H9 (cell line): ENCODE results near the gene FAM120A. TPM values are rescaled to one million over a fixed set of nuclear protein-coding genes. Genes with fewer than 3 reads are reported as not detected.

Source experiments
- DNase-seq: peaks from one replicate; pipeline ENCODE4 v3.0.0-alpha.2; 2017
- H2AFZ ChIP-seq: one replicate; pipeline ENCODE4 v1.6.1; 2013; ENCODE audit warnings: mild to moderate bottlenecking, low read length, control low read depth, moderate library complexity
- H2AK5ac ChIP-seq: 2 replicates; pipeline ENCODE4 v1.6.1; 2013; ENCODE audit warnings: low read length, control low read depth, mixed read lengths; ENCODE audit not compliant: insufficient read length
- H2BK120ac ChIP-seq: one replicate; pipeline ENCODE4 v1.6.1; 2013; ENCODE audit warnings: low read depth, mild to moderate bottlenecking, low read length, control low read depth, inconsistent platforms; ENCODE audit not compliant: poor library complexity, severe bottlenecking
- H2BK12ac ChIP-seq: 2 replicates; pipeline ENCODE4 v1.6.1; 2013; ENCODE audit warnings: low read length, control low read depth, mixed read lengths, low read depth; ENCODE audit not compliant: insufficient read length
- H2BK15ac ChIP-seq: 2 replicates; pipeline ENCODE4 v1.6.1; 2013; ENCODE audit warnings: low read depth, low read length, control low read depth
- H2BK20ac ChIP-seq: one replicate; pipeline ENCODE4 v1.6.1; 2013; ENCODE audit warnings: low read depth, mild to moderate bottlenecking, low read length, control low read depth, inconsistent platforms; ENCODE audit not compliant: poor library complexity, severe bottlenecking
- H2BK5ac ChIP-seq: 2 replicates; pipeline ENCODE4 v1.6.1; 2013; ENCODE audit warnings: low read length, control low read depth, mixed read lengths; ENCODE audit not compliant: insufficient read length
- H3K14ac ChIP-seq: 2 replicates; pipeline ENCODE4 v1.6.1; 2013; ENCODE audit warnings: low read length, control low read depth; ENCODE audit not compliant: insufficient read depth
- H3K18ac ChIP-seq: 2 replicates; pipeline ENCODE4 v1.6.1; 2013; ENCODE audit warnings: low read depth, mild to moderate bottlenecking, mixed read lengths, low read length, control low read depth; ENCODE audit not compliant: insufficient read length
- H3K23ac ChIP-seq: 2 replicates; pipeline ENCODE4 v1.6.1; 2013; ENCODE audit warnings: low read length, control low read depth, mixed read lengths, low read depth; ENCODE audit not compliant: insufficient read length
- H3K23me2 ChIP-seq: 2 replicates; pipeline ENCODE4 v1.6.1; 2013; ENCODE audit warnings: low read depth, mild to moderate bottlenecking, mixed read lengths, low read length, control low read depth; ENCODE audit not compliant: insufficient read length, poor library complexity, severe bottlenecking
- H3K27ac ChIP-seq: 2 replicates; pipeline ENCODE4 v1.5.1; 2013; ENCODE audit warnings: low read length, control low read depth, mixed read lengths, low read depth; ENCODE audit not compliant: insufficient read length
- H3K27me3 ChIP-seq: 2 replicates; pipeline ENCODE4 v1.6.1; 2013; ENCODE audit warnings: low read length, control low read depth, inconsistent platforms; ENCODE audit not compliant: insufficient read depth
- H3K4ac ChIP-seq: 2 replicates; pipeline ENCODE4 v1.6.1; 2013; ENCODE audit warnings: low read depth, mild to moderate bottlenecking, control low read depth, inconsistent platforms, low read length, moderate library complexity
- H3K4me1 ChIP-seq: 2 replicates; pipeline ENCODE4 v1.6.1; 2013; ENCODE audit warnings: low read length, control low read depth, inconsistent platforms; ENCODE audit not compliant: insufficient read depth
- H3K4me2 ChIP-seq: 2 replicates; pipeline ENCODE4 v1.6.1; 2013; ENCODE audit warnings: low read length, control low read depth, mixed read lengths; ENCODE audit not compliant: insufficient read length, insufficient read depth
- H3K56ac ChIP-seq: 2 replicates; pipeline ENCODE4 v1.6.1; 2013; ENCODE audit warnings: low read depth, mild to moderate bottlenecking, mixed read lengths, low read length, control low read depth; ENCODE audit not compliant: insufficient read length
- H3K79me1 ChIP-seq: 2 replicates; pipeline ENCODE4 v1.6.1; 2013; ENCODE audit warnings: low read depth, mild to moderate bottlenecking, moderate library complexity, low read length, control low read depth, inconsistent platforms; ENCODE audit not compliant: insufficient read depth, poor library complexity, severe bottlenecking
- H3K79me2 ChIP-seq: 2 replicates; pipeline ENCODE4 v1.6.1; 2013; ENCODE audit warnings: low read length, control low read depth, inconsistent platforms; ENCODE audit not compliant: insufficient read depth
- H3K9ac ChIP-seq: 2 replicates; pipeline ENCODE4 v1.6.1; 2013; ENCODE audit warnings: low read length, control low read depth, mixed read lengths; ENCODE audit not compliant: insufficient read length; ENCODE audit errors: extremely low read depth
- H3K9me3 ChIP-seq: one replicate; pipeline ENCODE4 v1.6.1; 2013; ENCODE audit warnings: low read depth, low read length, inconsistent platforms; ENCODE audit not compliant: control insufficient read depth
- H3T11ph ChIP-seq: one replicate; pipeline ENCODE4 v1.6.1; 2013; ENCODE audit warnings: mild to moderate bottlenecking, low read length, control low read depth, inconsistent platforms
- H4K20me1 ChIP-seq: one replicate; pipeline ENCODE4 v1.6.1; 2013; ENCODE audit not compliant: control insufficient read depth, insufficient read length, insufficient read depth
- H4K5ac ChIP-seq: 2 replicates; pipeline ENCODE4 v1.6.1; 2013; ENCODE audit warnings: low read depth, mild to moderate bottlenecking, mixed read lengths, low read length, control low read depth; ENCODE audit not compliant: insufficient read length
- H4K8ac ChIP-seq: replicated peaks from 2 replicates; pipeline ENCODE4 v1.6.1; 2013; ENCODE audit warnings: low read length, control low read depth, mixed read lengths, low read depth; ENCODE audit not compliant: insufficient read length
- H4K91ac ChIP-seq: 2 replicates; pipeline ENCODE4 v1.6.1; 2013; ENCODE audit warnings: low read depth, mild to moderate bottlenecking, moderate library complexity, mixed read lengths, low read length, control low read depth; ENCODE audit not compliant: insufficient read length
- H3K27ac Mint-ChIP-seq, 3 experiments: 2 replicates in 2 of 3; 3 replicates in 1 of 3; pipeline ENCODE4 v1.8.0; 2020 to 2021; ENCODE audit warnings: mixed read lengths in 3 of 3, mild to moderate bottlenecking in 1 of 3, moderate library complexity in 1 of 3
- H3K27me3 Mint-ChIP-seq: 2 replicates; pipeline ENCODE4 v1.8.0; 2021; ENCODE audit warnings: low read depth, mild to moderate bottlenecking, moderate library complexity, mixed read lengths
- H3K36me3 Mint-ChIP-seq, 3 experiments: 2 replicates in 2 of 3; 3 replicates in 1 of 3; pipeline ENCODE4 v1.8.0; 2020 to 2021; ENCODE audit warnings: low read depth in 3 of 3, mixed read lengths in 3 of 3; ENCODE audit not compliant: insufficient read depth in 1 of 3
- H3K4me1 Mint-ChIP-seq, 2 experiments: 2 replicates each; pipeline ENCODE4 v1.8.0; 2020; ENCODE audit warnings: mixed read lengths in 2 of 2
- H3K4me3 Mint-ChIP-seq, 2 experiments: 2 replicates in 1 of 2; 3 replicates in 1 of 2; pipeline ENCODE4 v1.8.0; 2020 to 2021; ENCODE audit warnings: mild to moderate bottlenecking in 2 of 2, mixed read lengths in 2 of 2, moderate library complexity in 1 of 2
- H3K9me3 Mint-ChIP-seq, 2 experiments: 2 replicates in 1 of 2; 3 replicates in 1 of 2; pipeline ENCODE4 v1.8.0; 2020; ENCODE audit warnings: mild to moderate bottlenecking in 2 of 2, mixed read lengths in 2 of 2, moderate library complexity in 1 of 2
- CTCF ChIP-seq: fragments of 200-600 bp; sonication (generic); conservative IDR thresholded peaks from 3 replicates; pipeline ENCODE4 v1.8.0; 2021; ENCODE audit warnings: antibody characterized with exemption, mild to moderate bottlenecking
- WGBS: extraction: QIAGEN DNeasy Blood & Tissue Kit; methylation state at CpG from one replicate; pipeline ENCODE4 v1.1.7; 2013; ENCODE audit warnings: missing lambda C conversion rate, low lambda C conversion rate, mixed read lengths; ENCODE audit not compliant: insufficient read length; ENCODE audit errors: extremely low coverage; 5-methylcytosine and 5-hydroxymethylcytosine counted together
- total RNA-seq: library from RNA; stranded (reverse); gene quantifications from 2 replicates; pipeline ENCODE4 v1.2.1, GENCODE V29; 2021

Gene FAM120A
- total RNA-seq, 1 experiment from 2014 or later = 57.7 TPM

GRCh38 chr9:93456022-93456421, 4.5 kb downstream of the FAM120A start:
- no peak overlapping the region for H4K8ac ChIP-seq
- no peak overlapping the region for H2AK5ac ChIP-seq
- Mint-ChIP-seq H3K9me3 (no peaks in the 10 kb centered on the region; a peak in 1 of 5 replicates), H3K27me3 (no peaks in the 10 kb centered on the region), H3K36me3 (peaks cover 0 to 6% (median 1%) of the 10 kb centered on the region in 3 experiments; a peak in 4 of 7 replicates), H3K4me1 (peaks cover 46 to 51% of the 10 kb centered on the region in 2 experiments), H3K4me3 (no peak overlapping the region), H3K27ac (no peak overlapping the region)
- H2BK15ac ChIP-seq = no peak overlapping the region
- peaks cover 7% of the 10 kb centered on the region; the same call in 1 of the 2 replicates for H3K4me1 ChIP-seq
- H2AFZ ChIP-seq = no peak overlapping the region
- H3K23ac ChIP-seq = no peak overlapping the region
- no peak overlapping the region for H2BK5ac ChIP-seq
- H3K56ac ChIP-seq = no peak overlapping the region
- H3K79me2 ChIP-seq = peaks cover 36% of the 10 kb centered on the region
- no peak overlapping the region for H4K91ac ChIP-seq
- H3K27ac ChIP-seq = no peak overlapping the region
- DNase-seq = no peak
- H3T11ph ChIP-seq = no peak overlapping the region
- H2BK12ac ChIP-seq = no peak overlapping the region
- TF ChIP-seq CTCF = no peak
- no peak overlapping the region for H3K18ac ChIP-seq
- no CpG with 5 or more reads among the region's 1 CpG for WGBS
- H2BK120ac ChIP-seq = no peak overlapping the region
- H3K27me3 ChIP-seq = no peaks in the 10 kb centered on the region
- H3K9ac ChIP-seq = no peak overlapping the region
- H2BK20ac ChIP-seq = no peak overlapping the region
- H3K79me1 ChIP-seq = peaks cover 10% of the 10 kb centered on the region
- no peak overlapping the region for H4K5ac ChIP-seq
- no peaks in the 10 kb centered on the region for H4K20me1 ChIP-seq
- no peak overlapping the region for H3K4ac ChIP-seq
- no peak overlapping the region for H3K14ac ChIP-seq
- H3K23me2 ChIP-seq = peaks cover 13% of the 10 kb centered on the region
- no peaks in the 10 kb centered on the region for H3K9me3 ChIP-seq
- no peak overlapping the region for H3K4me2 ChIP-seq
